ENCODE data around the gene UBXN1. TPM values are rescaled to one million over a fixed set of nuclear protein-coding genes. Genes with fewer than 3 reads are reported as not detected.
A peak's percentile ranks its signal among the peaks of the same experiment; 100 is the strongest.

UBXN1 gene
- total RNA-seq, 3 donors from 2014 or later, result 204 to 248 (median 239) TPM

- peaks cover 3 to 16% of the 10 kb centered on the region in 2 donors for H3K4me1 ChIP-seq
Observed at GRCh38 chr11:62708392-62708791, 29.5 kb upstream of the UBXN1 start.

GRCh38 chr11:62707277-62707861, 28.5 kb upstream of the UBXN1 start, which contains the start of the genes BSCL2 and GNG3:
BSCL2 (minus strand) TSS chr11:62707424; CDS start chr11:62707195, 229 bp downstream.
GNG3 (plus strand) TSS chr11:62707676; CDS start chr11:62708296, 620 bp downstream.
- Histone ChIP-seq H3K4me3 (peak within 1 kb of the TSS; percentile 64 to 87 (median 85)), H3K9me3 (no peaks in the 10 kb centered on the region), H3K4me1 (peaks cover 3 to 16% of the 10 kb centered on the region in 2 donors), H3K27ac (peak within 1 kb of the TSS; percentile 96), H3K27me3 (no peaks in the 10 kb centered on the region), H3K36me3 (no peaks in the 10 kb centered on the region)
- TF ChIP-seq CTCF (IDR thresholded peaks at IDR 0.05) (no peak), POLR2A (IDR thresholded peaks at IDR 0.05) (no peak), POLR2AphosphoS5 (IDR thresholded peaks at IDR 0.05) (no peak)
- intact Hi-C loops (cut with DNase I; ENCODE audit: low total_unique reads), result no loop called here
- DNase-seq (ENCODE audit: low spot score in 2 of 2), result no peak

More at GRCh38 chr11:62708392-62708791, 29.5 kb upstream of the UBXN1 start:
- intact Hi-C loops (cut with DNase I; ENCODE audit: low total_unique reads), result no loop called here
- Histone ChIP-seq H3K36me3 (no peaks in the 10 kb centered on the region), H3K4me3 (peak overlapping the region; percentile 62 to 85 (median 69)), H3K27me3 (no peaks in the 10 kb centered on the region), H3K9me3 (no peaks in the 10 kb centered on the region), H3K27ac (peak overlapping the region; percentile 96)
- TF ChIP-seq CTCF (IDR thresholded peaks at IDR 0.05) (no peak), POLR2AphosphoS5 (IDR thresholded peaks at IDR 0.05) (no peak), POLR2A (IDR thresholded peaks at IDR 0.05) (no peak)
- DNase-seq (ENCODE audit: low spot score in 2 of 2), result no peak

- no peak for DNase-seq (ENCODE audit: low spot score in 2 of 2)
- peak overlapping the region; percentile 64 to 87 (median 75) for H3K4me3 ChIP-seq
- TF ChIP-seq POLR2A (IDR thresholded peaks at IDR 0.05), result no peak
- no peak for TF ChIP-seq POLR2AphosphoS5 (IDR thresholded peaks at IDR 0.05)
- no peak for TF ChIP-seq CTCF (IDR thresholded peaks at IDR 0.05)
- H3K27me3 ChIP-seq, result no peaks in the 10 kb centered on the region
- no peaks in the 10 kb centered on the region for H3K9me3 ChIP-seq
- H3K27ac ChIP-seq, result peak overlapping the region; percentile 83 to 92
- H3K4me1 ChIP-seq, result peaks cover 3 to 16% of the 10 kb centered on the region in 2 donors
- H3K36me3 ChIP-seq, result no peaks in the 10 kb centered on the region
- intact Hi-C loops (cut with DNase I; ENCODE audit: low total_unique reads), result no loop called here
Observed at GRCh38 chr11:62706850-62707247, 28.0 kb upstream of the UBXN1 start.

DNA sequence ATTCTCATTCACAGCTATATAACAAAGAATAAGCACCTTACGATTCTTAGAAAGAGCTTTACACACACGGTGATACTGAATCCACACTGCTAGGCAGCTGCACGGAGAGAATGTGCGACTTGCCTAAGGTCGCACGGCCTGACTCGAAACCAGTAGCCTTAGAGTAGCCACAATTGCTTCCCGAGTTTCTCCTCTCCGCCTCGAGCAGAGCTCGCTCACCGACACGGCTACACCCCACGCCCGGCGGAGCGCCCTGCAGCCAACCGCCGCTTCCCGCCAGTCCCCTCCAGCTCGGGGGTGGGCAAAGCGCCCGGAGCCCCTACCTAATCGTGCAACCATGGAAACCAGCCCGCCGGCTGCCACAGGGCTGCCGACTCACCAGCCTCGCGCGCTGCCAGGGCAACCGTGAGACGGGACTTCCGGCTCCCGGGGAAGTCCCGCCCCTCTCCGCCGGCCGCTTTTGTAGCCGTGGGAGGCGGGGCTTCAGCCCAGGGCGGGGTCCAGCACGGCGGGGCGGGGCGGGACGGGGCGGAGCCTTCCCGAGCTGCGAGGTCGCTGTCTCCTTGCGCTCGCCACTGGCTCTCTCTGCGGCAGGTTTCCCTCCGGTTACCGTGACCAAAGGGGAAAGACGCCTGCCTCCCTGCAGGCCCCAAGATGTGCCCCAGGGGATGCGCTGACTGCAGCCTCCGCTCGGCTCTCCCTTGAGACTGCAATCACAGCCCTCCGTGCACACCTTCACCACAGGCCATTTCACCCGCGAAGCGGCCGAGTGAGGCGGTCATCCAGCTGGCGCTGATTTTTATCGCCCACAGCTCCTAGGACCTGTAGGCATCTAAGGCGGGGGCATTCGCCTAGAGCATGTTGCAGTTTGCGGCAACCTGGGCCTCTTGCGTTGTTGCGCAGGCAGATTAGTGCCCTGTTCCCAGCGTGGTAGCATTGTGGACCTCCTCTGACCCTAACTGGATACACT, 27.3 kb upstream of the UBXN1 start:
- peak; percentile 91 to 94 for DNase-seq (ENCODE audit: low spot score in 2 of 2)
- Histone ChIP-seq H3K27ac (peak overlapping the region; percentile 83 to 92), H3K4me1 (peaks cover 3 to 16% of the 10 kb centered on the region in 2 donors), H3K4me3 (peak overlapping the region; percentile 64 to 87 (median 75)), H3K27me3 (no peaks in the 10 kb centered on the region), H3K36me3 (no peaks in the 10 kb centered on the region), H3K9me3 (no peaks in the 10 kb centered on the region)
- TF ChIP-seq POLR2A (IDR thresholded peaks at IDR 0.05) (no peak), CTCF (IDR thresholded peaks at IDR 0.05) (no peak), POLR2AphosphoS5 (IDR thresholded peaks at IDR 0.05) (peak; percentile 50 to 64 (median 64))
- intact Hi-C loops (cut with DNase I; ENCODE audit: low total_unique reads), result no loop called here

Measured in breast epithelium (tissue), 4 donors.